H4 (cell line): ENCODE measurements around the gene FN1. TPM values are rescaled to one million over a fixed set of nuclear protein-coding genes. Genes with fewer than 3 reads are reported as not detected.
"Not testable (repeated sequence)": the region's sequence is repeated elsewhere in the genome, so short reads cannot be mapped to it uniquely, and the experiment has no call there.

Experiments
- DNase-seq: peaks from one replicate; pipeline ENCODE4 v3.0.0-alpha.2; 2015; ENCODE audit warnings: low spot score
- total RNA-seq: library from RNA; depleted of rRNA; stranded (reverse); fragments of >200 nt; shearing (Covaris generic); gene quantifications from 2 replicates; pipeline ENCODE4 v1.2.3, GENCODE V29; 2014

FN1 gene
- total RNA-seq, 1 experiment from 2014 or later = 270 TPM

DNA sequence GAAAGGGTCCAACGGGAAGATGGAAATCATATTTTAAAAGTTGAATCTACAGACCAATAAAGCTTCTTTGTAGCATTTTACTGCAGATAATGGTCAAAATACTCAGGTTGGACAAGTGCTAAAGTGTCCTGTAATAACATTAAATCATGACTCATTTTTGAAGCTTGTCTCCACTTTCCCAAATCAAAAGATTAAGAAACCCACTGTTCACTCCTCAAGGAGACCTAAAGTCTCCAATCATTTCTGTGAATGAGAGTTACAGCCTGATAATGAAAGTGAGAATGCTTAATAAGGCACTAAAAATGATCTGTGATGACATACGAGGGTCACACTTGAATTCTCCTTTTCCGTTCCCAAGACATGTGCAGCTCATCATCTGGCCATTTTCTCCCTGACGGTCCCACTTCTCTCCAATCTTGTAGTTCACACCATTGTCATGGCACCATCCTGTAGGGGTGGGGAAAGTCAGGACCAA is 70.6 kb downstream of the FN1 start:
- no peak for DNase-seq

GRCh38 chr2:215364157-215365155 is 71.4 kb downstream of the FN1 start:
- DNase-seq = no peak

DNA sequence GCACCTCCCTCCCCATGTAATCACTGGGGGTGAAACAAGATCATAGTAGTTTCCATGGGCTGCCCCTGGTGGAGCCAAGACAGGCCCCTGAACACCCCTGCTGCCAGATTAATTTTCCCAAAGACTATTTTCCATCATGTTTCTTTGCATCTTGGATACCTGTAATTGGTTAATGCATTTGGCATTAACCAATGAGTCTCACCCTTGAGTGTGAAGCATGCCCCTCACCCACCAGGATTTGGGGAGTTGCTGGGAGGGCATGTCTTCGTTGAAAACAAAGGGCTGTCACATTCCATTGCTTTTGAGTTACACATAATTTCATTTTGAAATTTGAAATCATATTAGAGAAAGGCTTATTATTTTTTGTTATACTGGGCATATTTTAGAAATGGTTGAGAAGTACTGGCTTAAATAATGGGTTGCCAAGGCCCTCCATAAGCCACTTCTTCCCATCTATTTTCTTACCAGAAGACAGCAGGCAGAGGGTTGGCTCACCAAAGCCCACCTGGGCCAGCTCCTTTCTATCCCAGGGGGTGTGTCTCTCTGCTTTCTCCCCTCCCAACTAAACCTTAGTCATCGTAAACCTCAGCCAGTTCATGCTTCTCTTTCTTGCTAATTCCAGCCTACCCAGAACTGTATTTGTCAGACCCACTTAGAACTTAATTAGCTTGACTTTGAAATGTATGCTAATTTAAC is 72.3 kb downstream of the FN1 start:
- no peak for DNase-seq

DNA sequence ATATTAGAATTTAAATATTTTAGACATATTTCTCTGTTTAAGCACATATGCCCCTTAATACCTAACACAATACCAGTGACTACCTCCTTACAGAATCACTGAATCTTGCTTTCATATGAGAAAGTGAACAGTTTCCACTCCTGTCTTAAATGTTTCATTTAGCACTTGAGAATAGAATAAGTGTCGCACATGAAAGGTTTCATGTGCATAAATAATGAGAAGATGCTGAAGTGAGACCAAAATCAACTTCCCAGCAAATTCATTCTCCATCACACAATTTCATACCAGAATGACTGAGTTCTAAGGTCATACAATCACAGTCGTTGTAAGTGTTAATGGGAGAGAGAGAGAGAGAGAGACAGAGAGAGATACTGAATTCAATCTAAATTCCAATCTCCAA is 72.8 kb downstream of the FN1 start:
- no peak for DNase-seq

DNA sequence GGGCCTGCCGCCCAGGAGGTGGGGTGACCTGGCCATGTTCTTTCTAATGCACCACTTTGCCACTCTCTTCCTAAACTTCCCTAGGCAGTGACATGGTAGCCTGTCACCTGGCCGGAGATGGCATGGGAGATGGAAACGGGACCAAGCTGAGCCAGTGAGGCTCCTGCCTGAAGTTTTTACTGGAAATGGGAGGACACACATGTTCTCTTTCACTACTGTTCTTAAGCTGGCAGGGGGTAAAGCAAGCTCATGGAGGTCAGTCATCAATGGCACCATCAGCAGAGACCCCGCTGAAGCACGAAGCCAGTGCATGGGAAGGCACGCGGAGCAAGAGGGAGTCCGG is 73.3 kb downstream of the FN1 start:
- DNase-seq = no peak

GRCh38 chr2:215361876-215362561 is 73.8 kb downstream of the FN1 start:
- DNase-seq = no peak

DNA sequence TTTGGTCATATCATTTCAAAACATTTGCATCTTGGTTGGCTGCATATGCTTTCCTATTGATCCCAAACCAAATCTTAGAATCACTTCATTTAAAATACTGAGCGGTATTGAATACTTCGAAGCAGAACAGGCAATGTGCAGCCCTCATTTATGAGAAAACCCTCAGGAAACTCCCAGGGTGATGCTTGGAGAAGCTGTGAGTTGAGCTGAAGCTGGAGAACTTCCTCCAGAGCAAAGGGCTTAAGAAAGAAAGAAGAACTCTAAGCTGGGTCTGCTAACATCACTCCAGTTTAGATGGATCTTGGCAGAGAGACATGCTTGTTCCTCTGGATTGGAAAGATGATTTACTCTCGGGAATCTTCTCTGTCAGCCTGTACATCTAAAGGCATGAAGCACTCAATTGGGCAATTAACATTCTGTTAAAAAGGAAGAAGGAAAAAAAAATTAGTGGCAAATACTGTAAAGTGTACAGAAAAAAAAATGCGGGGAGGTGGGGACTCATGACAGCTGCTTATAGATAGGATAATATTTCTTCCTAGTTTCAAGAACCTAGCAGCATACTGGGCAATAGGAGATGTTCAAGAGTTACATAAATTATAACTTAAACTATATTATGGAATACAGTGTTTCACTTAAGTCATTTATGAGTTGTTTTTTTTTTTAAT is 74.5 kb downstream of the FN1 start:
- no peak for DNase-seq

DNA sequence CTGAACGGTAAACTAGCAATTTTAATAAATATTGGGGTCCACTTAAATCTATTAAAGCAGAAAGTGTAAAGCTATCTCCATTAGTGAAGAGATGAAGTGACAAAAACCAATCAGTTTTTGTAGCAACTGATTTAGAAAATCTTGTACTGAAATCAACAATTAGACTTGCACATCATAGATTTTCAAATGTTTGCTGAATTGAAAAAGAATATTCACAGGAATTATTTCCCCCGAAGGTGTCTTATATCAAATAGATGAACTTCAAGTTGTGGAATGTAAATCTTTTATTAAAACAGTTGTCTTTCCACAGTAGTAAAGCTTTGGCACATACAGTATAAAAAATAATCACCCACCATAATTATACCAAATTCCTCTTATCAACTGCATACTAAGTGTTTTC is 75.3 kb downstream of the FN1 start:
- DNase-seq = no peak

DNA sequence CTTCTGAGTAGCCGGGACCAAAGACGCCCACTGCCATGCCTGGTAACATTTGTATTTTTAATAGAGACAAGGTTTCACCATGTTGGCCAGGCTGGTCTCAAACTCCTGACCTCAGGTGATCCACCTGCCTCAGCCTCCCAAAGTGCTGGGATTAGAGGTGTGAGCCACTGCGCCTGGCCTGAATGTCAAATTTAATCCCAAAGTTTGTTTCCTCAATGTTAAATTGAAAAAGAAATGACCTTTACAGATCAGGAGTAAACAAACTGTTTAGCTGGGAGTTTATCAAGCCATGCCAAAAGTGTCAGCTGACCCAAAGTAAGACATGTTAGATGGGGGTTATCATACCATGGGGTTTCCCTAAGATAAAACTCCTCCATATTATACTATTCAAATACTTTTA is 75.8 kb downstream of the FN1 start:
- not testable (repeated sequence) for DNase-seq

GRCh38 chr2:215359576-215359922 is 76.3 kb downstream of the FN1 start:
- DNase-seq = no peak

GRCh38 chr2:215358891-215359575 is 76.8 kb downstream of the FN1 start:
- no peak for DNase-seq

DNA sequence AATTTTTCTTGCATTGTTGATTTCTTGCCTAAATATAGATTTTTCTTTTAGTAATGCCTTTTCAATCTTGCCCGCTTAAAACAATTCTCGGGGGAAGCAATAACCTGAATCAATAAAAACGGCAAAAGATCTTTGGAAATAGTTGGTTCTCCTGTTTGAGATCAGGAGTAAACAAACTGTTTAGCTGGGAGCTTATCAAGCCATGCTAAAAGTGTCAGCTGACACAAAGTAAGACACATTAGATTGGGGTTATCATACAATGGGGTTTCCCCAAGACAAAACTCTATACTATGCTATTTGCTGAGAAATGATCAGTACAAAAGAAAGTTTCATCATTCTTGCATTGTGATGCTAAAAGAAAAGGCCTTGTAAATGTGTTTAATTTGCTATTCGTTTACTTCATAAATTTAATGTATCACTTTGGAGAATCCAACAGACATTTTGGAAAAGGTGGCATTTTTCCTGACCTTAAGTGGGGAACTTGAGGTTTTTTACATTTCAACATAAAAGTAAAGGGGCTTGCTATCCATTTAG is 77.5 kb downstream of the FN1 start:
- DNase-seq = no peak

DNA sequence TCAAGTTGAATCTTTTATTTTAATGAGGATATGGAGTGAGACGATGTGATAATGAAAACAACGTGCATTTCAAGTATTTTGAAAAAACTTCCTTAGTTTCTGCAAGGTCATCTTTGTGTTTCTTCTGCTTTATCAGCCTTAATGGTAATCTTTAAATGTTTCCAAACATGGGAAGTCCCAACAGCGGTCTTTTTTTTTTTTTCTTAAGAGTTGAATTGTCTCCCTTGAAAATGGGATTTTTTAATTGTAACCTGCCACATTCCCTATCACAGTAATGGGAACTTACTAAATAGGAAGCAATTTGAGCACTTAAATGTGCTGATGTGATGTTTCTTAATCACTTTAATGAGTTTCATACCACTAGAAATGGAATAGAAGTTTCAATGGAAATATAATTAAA is 78.2 kb downstream of the FN1 start:
- no peak for DNase-seq

- no peak for DNase-seq
These were observed 78.9 kb downstream of the FN1 start for GRCh38 chr2:215356948-215357461.

DNA sequence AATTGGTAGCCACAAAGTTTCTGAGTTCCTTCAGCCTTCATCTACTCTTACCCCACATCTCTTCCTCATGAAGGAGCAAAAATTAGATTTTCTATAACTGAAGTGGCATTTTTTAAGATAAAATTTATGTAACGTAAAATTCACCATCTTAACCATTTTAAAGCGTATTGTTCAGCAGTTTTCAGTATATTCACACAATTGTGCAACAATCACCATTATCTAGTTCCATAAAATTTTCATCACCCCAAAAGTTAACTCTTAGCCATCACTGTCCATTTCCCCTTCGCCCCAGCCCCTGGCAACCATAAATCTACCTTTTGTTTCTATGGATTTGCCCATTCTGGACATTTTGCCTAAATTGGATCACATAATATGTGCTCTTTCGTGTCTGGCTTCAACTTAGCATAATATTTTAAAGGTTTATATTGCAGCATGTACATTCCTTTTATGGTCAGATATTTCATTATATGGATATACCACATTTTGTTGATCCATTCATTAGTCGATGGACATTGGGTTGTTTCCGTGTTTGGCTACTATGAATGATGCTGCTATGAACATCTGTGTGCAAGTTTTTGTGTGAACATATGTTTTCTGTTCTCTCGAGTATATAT is 79.4 kb downstream of the FN1 start:
- no peak for DNase-seq

DNA sequence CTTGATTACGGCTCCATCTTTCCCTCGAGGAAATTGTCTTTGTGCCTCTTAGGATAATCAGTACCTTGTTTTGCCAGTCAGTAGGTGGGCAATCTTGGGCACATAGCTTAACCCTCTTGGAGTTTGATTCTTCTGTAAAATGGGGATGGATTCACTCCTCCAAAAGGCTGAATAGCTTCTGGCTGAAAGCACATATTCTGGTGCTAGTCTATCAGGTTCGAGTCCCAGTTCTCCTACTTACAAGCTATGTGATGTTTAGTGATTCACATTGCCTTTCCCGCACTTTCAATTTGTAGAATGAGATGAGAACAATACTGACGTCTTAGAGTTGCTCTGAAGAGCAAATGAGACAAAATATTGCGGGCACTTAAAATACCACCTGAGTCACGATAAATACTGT is 80.1 kb downstream of the FN1 start:
- no peak for DNase-seq

DNA sequence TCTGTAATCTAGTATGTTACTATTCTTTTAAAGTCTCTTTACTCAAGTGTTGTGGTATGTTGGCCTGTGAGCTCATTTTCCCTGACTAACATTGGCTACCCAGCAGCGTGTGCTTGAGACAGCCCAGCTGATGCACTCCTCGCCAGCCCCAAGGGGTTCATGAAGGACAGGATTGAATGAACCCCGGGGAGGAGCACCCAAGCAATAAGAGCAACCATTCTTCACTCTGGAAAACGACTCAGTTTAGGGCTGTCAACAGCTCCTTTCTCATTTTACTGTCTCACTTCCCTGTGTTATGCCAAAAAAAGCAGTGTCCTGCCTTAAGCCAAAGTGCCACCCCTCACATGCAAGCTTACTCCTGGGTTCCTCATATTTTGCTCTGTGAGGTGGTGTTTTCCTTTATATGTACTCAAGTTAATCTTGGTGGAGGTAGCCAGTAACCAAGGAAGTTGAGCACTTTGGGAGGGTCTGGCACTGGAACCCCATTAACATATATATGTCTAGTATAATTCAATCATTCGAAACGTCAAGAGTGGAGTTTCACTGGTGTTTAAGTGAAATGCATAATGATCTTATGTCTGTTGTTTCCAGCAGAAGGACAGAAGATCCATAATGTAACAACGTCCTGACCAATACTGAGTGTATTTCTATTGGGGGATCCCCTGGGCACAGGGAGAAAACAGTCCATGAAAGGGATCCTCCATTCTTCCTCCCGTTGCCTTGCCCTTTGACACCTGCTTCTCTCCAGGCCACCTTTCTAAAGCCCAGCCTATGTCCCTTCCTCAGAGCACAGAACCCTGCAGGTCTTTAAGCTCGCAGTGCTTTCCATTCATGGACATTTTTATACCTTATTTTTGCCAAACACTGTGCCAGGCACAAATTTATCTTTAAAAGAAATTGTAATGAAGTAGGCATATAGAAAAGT is 80.8 kb downstream of the FN1 start:
- no peak for DNase-seq

GRCh38 chr2:215352602-215353001 is 83.3 kb downstream of the FN1 start:
- DNase-seq = no peak

GRCh38 chr2:215347878-215348277 is 88.0 kb downstream of the FN1 start:
- DNase-seq = no peak
